Endothelial cell of umbilical vein (primary cell): Measurements from ENCODE around the gene TIMELESS. TPM values are rescaled to one million over a fixed set of nuclear protein-coding genes. Genes with fewer than 3 reads are reported as not detected.
A peak's percentile ranks its signal among the peaks of the same experiment; 100 is the strongest.

Experiments
- BruUV-seq: library from RNA; stranded (reverse); fragments of 400-500 nt; replicated peaks from 2 replicates; lab custom pipeline; 2021; lab: Mats Ljungman, UMichigan
- CTCF ChIA-PET: fragments of 300-600, 350-600 bp; sonication (Branson Sonifier 250); formaldehyde crosslinking; loops from one replicate; lab custom pipeline; 2021; ENCODE audit warnings: antibody characterized with exemption, inconsistent platforms; lab: Charles Lee
- POLR2A ChIA-PET: fragments of 300-600, 350-600 bp; sonication (Branson Sonifier 250); formaldehyde crosslinking; loops from one replicate; lab custom pipeline; 2021; ENCODE audit warnings: antibody characterized with exemption, inconsistent platforms; lab: Charles Lee
- DNase-seq: peaks from one replicate; pipeline ENCODE4 v3.0.0-alpha.2; 2011; ENCODE audit warnings: low read depth, low spot score
- FAIRE-seq: peaks from 2 replicates; lab custom pipeline; 2011; peaks lifted over from hg19 to GRCh38; lab: Jason Lieb, UNC
- H2AFZ ChIP-seq: 2 replicates; pipeline ENCODE4 v1.6.0; 2012; ENCODE audit warnings: low read depth, low read length, control low read depth, inconsistent platforms
- H3K27ac ChIP-seq: 2 replicates; pipeline ENCODE4 v1.5.1; 2011; ENCODE audit warnings: low read depth, mild to moderate bottlenecking, control low read depth, low read length, moderate library complexity; ENCODE audit not compliant: insufficient read depth
- H3K27me3 ChIP-seq, 2 experiments: 2 replicates each; pipeline versions ENCODE4 v1.6.0 to v1.6.1; 2011; ENCODE audit warnings: low read length in 2 of 2, mixed read lengths in 1 of 2; ENCODE audit not compliant: control insufficient read depth in 2 of 2, insufficient read depth in 2 of 2
- H3K36me3 ChIP-seq, 2 experiments: 2 replicates in 1 of 2; 3 replicates in 1 of 2; pipeline ENCODE4 v1.5.1; 2011; ENCODE audit warnings: low read length in 2 of 2, mild to moderate bottlenecking in 1 of 2, moderate library complexity in 1 of 2; ENCODE audit not compliant: control insufficient read depth in 2 of 2, insufficient read depth in 2 of 2; ENCODE audit errors: extremely low read depth in 1 of 2
- H3K4me1 ChIP-seq: 3 replicates; pipeline ENCODE4 v1.5.1; 2011; ENCODE audit warnings: mild to moderate bottlenecking, low read length; ENCODE audit not compliant: control insufficient read depth, insufficient read depth; ENCODE audit errors: extremely low read depth
- H3K4me2 ChIP-seq: 2 replicates; pipeline ENCODE4 v1.6.1; 2011; ENCODE audit warnings: low read length, control low read depth, mixed read lengths; ENCODE audit not compliant: insufficient read depth
- H3K4me3 ChIP-seq, 3 experiments: fragments of 200-600 bp in 1 of 3; sonication (generic), shearing (Covaris generic) in 1 of 3; replicated peaks in 1 of 3; 2 replicates each; pipeline ENCODE4 v1.5.1; 2011 to 2016; ENCODE audit warnings: control low read depth in 3 of 3, low read length in 3 of 3, mild to moderate bottlenecking in 2 of 3, inconsistent platforms in 1 of 3, low read depth in 1 of 3, moderate library complexity in 1 of 3; ENCODE audit not compliant: insufficient read depth in 1 of 3
- H3K79me2 ChIP-seq: 2 replicates; pipeline ENCODE4 v1.6.0; 2012; ENCODE audit warnings: low read length, inconsistent platforms; ENCODE audit not compliant: control insufficient read depth, insufficient read depth
- H3K9ac ChIP-seq: replicated peaks from 2 replicates; pipeline ENCODE3; 2011; ENCODE audit warnings: low read length, control low read depth; ENCODE audit not compliant: insufficient read depth; ENCODE audit errors: extremely low read depth
- H3K9me1 ChIP-seq: replicated peaks from 3 replicates; pipeline ENCODE4 v1.6.0; 2011; ENCODE audit warnings: mild to moderate bottlenecking, low read length; ENCODE audit not compliant: control insufficient read depth, insufficient read depth; ENCODE audit errors: extremely low read depth
- H3K9me3 ChIP-seq: replicated peaks from 2 replicates; pipeline ENCODE4 v1.5.1; 2012; ENCODE audit warnings: low read length, inconsistent platforms; ENCODE audit not compliant: control insufficient read depth, insufficient read depth
- H4K20me1 ChIP-seq: replicated peaks from 2 replicates; pipeline ENCODE3; 2011; ENCODE audit warnings: mild to moderate bottlenecking, low read length; ENCODE audit not compliant: control insufficient read depth, insufficient read depth; ENCODE audit errors: extremely low read depth
- EZH2 ChIP-seq: IDR thresholded peaks from 2 replicates; pipeline ENCODE4 v1.6.1; 2012; ENCODE audit warnings: borderline replicate concordance, low read depth, mild to moderate bottlenecking, moderate library complexity, low read length, inconsistent platforms; ENCODE audit not compliant: severe bottlenecking
- FOS ChIP-seq: IDR thresholded peaks from 2 replicates; pipeline ENCODE4 v1.6.1; 2011; ENCODE audit warnings: mild to moderate bottlenecking, low read length, moderate library complexity, borderline replicate concordance; ENCODE audit not compliant: insufficient read depth
- GATA2 ChIP-seq: IDR thresholded peaks from 2 replicates; pipeline ENCODE4 v1.7.0; 2011; ENCODE audit warnings: low read depth, mild to moderate bottlenecking, moderate library complexity, mixed read lengths, low read length; ENCODE audit not compliant: insufficient read length, insufficient read depth
- dilution Hi-C: fragments of 300-500 bp; cut with MboI; formaldehyde crosslinking; loops from one replicate; pipeline ENCODE4 v1.15.0; 2019; ENCODE audit warnings: low sequenced_read_pairs; ENCODE audit not compliant: extremely low pct_ligation_motif_present
- intact Hi-C: fragments of 100-400 bp; cut with micrococcal nuclease; formaldehyde crosslinking; loops from one replicate; pipeline ENCODE4 v1.10.0; 2022
- polyA plus RNA-seq, 4 experiments: library from polyadenylated mRNA; depleted of rRNA in 3 of 4; stranded (reverse) in 3 of 4; unstranded in 1 of 4; fragments of >200 nt; gene quantifications; 2 replicates each; pipeline versions ENCODE4 v1.2.1 to v1.2.3, GENCODE V29; 2011 to 2012; ENCODE audit warnings: missing spikeins in 1 of 4
- total RNA-seq: library from RNA; stranded (reverse); gene quantifications from 2 replicates; pipeline ENCODE4 v1.2.3, GENCODE V29; 2021
- TF ChIP-seq, protein P1 (sequence below), 2 donors: IDR thresholded peaks; 1 replicate in 1 of 2; 2 replicates in 1 of 2; pipeline ENCODE4 v1.5.1; 2011; ENCODE audit warnings: low read length in 2 of 2, mild to moderate bottlenecking in 2 of 2, moderate library complexity in 2 of 2, control low read depth in 1 of 2, inconsistent platforms in 1 of 2, low read depth in 1 of 2; ENCODE audit not compliant: insufficient read depth in 1 of 2; ENCODE audit errors: extremely low read depth in 1 of 2

TIMELESS gene
- total and polyA plus RNA-seq, 2 donors (not counting 3 experiments of a cell fraction or from before 2014, with no cell fraction given), result 6.1 to 28.2 TPM

DNA sequence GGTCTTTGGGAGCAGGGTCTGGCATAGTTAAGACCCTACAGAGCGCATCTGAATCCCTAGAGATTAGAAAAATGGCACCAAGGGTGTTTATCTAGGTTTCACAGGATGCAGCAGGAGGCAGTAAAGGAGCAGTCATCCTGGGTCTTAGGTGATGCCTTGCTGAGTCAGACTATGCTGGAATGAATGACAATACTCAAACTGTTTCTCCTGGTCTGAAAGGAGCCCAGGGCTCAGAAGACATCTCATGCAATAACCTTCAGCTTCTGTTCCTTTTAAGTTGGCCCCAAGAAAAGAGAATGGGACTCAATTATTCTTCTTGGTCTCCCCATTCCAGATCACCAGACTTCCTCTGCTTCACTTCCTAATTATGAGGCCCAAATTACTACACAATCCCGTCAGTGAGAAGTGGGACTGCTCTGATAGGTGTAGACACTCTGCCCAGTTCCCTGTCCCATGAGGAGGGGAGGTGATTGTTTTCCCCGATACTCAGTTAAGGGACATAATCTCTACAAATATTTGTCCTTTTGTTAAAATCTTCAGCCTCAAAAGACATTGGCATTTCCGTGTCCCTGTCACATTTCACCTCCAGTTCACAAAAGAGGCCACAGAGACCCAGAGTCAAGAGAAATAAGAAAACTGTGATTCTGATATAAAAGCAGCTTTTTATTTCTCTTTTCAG, 71.8 kb downstream of the TIMELESS start:
- CTCF ChIA-PET, result interaction anchor here (0.8 to 3.7 kb wide), 3 partner anchors 9 to 86 kb away, joined by 3 to 15 read pairs (median 3); no protein-coding TSS in a partner anchor
- TF ChIP-seq EZH2 (no peak), GATA2 (peak; percentile 40), FOS (peak; percentile 66)
- TF ChIP-seq, protein P1, sequence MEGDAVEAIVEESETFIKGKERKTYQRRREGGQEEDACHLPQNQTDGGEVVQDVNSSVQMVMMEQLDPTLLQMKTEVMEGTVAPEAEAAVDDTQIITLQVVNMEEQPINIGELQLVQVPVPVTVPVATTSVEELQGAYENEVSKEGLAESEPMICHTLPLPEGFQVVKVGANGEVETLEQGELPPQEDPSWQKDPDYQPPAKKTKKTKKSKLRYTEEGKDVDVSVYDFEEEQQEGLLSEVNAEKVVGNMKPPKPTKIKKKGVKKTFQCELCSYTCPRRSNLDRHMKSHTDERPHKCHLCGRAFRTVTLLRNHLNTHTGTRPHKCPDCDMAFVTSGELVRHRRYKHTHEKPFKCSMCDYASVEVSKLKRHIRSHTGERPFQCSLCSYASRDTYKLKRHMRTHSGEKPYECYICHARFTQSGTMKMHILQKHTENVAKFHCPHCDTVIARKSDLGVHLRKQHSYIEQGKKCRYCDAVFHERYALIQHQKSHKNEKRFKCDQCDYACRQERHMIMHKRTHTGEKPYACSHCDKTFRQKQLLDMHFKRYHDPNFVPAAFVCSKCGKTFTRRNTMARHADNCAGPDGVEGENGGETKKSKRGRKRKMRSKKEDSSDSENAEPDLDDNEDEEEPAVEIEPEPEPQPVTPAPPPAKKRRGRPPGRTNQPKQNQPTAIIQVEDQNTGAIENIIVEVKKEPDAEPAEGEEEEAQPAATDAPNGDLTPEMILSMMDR (IDR thresholded peaks at IDR 0.05; ENCODE audit: extremely low read depth in 1 of 2, insufficient read depth in 1 of 2, low read depth in 1 of 2, low read length in 2 of 2), result peak in 1 of 2 donors; percentile 18
- Histone ChIP-seq H3K36me3 (no peaks in the 10 kb centered on the region), H3K27me3 (no peaks in the 10 kb centered on the region), H3K9me3 (no peaks in the 10 kb centered on the region), H3K4me3 (no peak overlapping the region), H3K9ac (no peak overlapping the region), H3K27ac (no peak overlapping the region), H3K4me2 (no peak overlapping the region), H2AFZ (peak overlapping the region; percentile 69), H4K20me1 (no peaks in the 10 kb centered on the region), H3K9me1 (no peaks in the 10 kb centered on the region), H3K4me1 (peaks cover 13% of the 10 kb centered on the region), H3K79me2 (no peaks in the 10 kb centered on the region)
- DNase-seq, result peak; percentile 29
- intact Hi-C loops (loop anchor here (1.0 kb wide), 1 partner anchor 87 kb away; no protein-coding TSS in a partner anchor), dilution Hi-C loops (no loop called here)
- peak; percentile 88 for FAIRE-seq
- POLR2A ChIA-PET, result no interaction called here
- no TSS peak for BruUV-seq
